ENCODE measurements around the gene CACNA1I.
A peak's percentile ranks its signal among the peaks of the same experiment; 100 is the strongest.

The CACNA1I gene

GRCh38 chr22:39569066-39569465, 1.5 kb upstream of the CACNA1I start:
- no peak for DNase-seq

DNA sequence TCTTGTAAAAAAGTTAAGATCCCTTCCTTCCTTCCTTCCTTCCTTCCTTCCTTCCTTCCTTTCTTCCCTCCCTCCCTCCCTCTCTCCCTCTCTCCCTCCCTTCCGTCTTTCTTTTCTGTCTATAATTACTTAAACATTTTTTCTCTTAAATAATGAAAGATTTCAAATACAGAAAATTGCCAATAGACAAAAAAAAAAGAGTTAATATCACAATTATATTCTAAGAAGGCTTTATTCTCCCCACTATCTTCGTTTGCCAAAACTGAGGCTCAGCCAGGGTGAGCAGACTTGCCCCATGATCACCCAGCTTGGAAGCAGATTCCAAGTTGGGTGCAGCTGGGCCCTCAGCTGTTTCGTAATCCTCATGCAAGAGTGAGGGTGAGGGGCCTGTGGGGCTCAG, 327 bp upstream of the CACNA1I start:
- no peak for DNase-seq

- no peak for DNase-seq
Observed at GRCh38 chr22:39571538-39571937, 985 bp downstream of the CACNA1I start.

DNA sequence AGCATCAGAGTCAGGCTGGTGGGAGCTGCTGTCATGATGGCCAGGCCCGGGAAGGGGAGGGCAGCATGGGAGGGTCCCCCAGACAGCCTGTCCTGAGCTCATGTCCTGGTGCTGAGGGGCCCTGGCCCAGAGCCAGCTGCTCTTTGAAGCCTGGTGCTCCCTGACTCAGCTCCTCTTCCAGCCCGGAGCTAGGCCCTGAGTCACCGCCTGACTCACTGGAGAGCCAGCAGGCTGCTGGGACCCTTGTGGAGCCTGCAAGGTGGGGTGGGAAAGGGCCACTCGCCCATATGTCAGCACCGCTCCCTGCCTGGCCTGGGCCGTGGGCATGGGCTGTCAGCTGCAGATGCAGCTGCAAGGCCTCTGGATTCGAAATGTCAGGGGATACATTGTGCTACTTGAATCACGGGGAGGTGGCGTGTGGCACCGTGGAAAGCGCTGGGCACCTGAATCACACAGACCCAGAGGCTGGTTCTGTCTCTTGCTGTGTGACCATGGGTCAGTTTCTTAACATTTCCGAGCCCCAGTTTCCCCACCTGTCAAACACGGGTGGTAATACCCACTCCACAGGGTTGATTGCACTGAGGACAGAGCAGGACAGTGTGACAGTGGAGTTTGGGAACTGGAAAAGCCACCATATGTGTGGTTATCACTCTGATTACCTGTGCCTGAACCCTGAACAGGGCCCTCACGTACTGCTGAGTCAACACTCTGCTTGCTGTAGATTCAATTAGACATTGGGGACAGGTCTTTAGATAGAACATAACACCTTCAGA, 4.4 kb downstream of the CACNA1I start:
- DNase-seq, result no peak

DNA sequence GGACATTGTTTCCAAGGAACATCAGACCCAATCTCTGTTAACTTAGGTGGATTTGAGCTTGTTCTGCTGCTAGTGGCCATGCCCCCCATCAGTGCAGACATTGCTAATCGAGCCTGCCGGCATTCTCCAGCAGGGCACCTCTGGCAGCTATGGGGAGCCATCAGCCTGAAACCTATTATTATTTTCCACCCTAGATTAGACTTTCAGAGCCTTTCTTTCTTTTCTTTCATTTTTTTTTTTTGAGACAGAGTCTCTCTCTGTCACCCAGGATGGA, 4.9 kb downstream of the CACNA1I start:
- DNase-seq, result no peak

GRCh38 chr22:39576027-39576426, 5.5 kb downstream of the CACNA1I start:
- DNase-seq, result no peak

GRCh38 chr22:39577366-39577765, 6.8 kb downstream of the CACNA1I start:
- DNase-seq, result no peak

GRCh38 chr22:39577900-39578299, 7.3 kb downstream of the CACNA1I start:
- no peak for DNase-seq

DNA sequence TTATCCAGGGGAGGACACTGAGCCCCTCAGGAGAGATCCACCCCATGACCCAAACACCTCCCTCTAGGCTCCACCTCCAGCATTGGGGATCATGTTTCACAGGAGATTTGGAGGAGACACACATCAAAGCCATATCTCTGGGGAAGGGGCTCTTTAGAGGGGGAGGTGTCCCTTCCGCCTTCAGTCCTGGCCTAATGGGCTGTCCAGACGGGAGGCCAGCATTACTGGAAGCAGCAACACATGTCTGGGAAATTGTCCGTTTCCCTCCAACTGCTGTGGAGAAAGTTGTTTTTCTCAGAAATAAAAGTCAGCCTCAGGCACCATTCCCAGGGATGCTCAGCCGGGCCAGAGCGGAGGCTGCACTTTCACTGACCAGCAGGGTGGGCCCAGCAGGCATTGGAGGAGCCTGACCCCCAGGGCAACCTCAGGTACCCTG, 9.5 kb downstream of the CACNA1I start:
- no peak for DNase-seq

DNA sequence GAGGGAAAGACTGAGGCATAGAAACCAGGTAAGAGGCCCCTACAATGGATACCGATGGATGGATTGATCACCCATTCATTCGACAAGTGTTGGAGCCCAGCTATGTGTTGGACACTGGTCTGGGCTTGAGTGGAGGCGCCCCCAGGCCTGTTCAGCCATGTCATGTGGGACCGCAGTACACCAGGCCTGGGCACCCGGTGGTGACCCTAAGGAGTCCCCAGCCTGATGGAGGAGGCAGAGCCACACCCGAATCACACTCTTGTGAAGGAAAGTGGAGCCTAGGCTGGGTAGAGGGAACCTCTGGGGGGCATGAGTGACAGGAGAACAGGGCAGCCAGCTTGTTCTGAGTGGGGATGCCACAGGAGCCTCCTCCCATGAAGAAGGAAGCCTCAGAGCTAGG, 10.2 kb downstream of the CACNA1I start:
- no peak for DNase-seq

DNA sequence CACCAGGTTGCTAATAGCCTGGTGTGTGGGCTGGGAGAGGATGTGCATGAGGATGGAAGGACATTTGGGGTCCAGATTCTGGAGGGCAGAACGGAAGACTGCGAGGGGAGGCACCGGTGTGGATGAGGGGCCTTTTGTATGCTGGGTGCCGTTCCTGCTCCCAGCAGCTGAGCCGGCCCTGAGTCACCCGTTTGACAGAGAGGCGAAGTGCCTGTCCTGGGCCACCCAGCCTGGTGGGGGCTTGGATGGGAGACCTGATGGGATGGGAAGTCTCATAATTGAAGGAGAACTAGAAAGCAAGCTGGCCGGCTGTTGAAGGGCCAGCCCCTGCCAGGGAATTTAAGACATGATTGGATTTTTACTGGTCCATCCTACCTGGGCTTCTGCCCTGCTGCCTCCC, 10.8 kb downstream of the CACNA1I start:
- DNase-seq, result no peak

DNA sequence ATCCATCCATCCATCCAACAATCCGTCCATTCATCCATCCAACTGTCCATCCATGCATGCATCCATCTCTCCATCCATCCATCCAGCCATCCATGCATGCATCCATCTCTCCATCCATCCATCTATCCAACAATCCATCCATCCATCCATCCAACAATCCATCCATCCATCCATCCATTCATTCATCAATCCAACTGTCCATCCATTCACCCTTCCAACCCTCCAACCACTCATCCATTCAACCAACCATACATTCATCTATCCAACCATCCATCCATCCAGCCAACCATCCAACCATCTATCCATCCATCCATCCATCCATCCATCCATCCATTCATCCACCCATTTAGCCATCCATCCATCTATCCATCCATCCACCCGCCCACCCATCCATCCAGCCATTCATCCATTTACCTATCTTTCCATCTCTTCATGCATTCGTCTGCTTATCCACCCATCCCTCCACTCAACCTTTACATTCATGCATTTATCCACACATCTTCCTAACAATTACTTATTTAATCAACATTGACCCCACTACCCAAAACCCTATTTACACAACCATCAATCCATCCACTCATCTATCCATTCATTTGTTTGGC, 12.6 kb downstream of the CACNA1I start:
- DNase-seq, result no peak

GRCh38 chr22:39589875-39590274, 19.3 kb downstream of the CACNA1I start:
- no peak for DNase-seq

GRCh38 chr22:39592081-39593065, 21.8 kb downstream of the CACNA1I start:
- DNase-seq, result no peak

DNA sequence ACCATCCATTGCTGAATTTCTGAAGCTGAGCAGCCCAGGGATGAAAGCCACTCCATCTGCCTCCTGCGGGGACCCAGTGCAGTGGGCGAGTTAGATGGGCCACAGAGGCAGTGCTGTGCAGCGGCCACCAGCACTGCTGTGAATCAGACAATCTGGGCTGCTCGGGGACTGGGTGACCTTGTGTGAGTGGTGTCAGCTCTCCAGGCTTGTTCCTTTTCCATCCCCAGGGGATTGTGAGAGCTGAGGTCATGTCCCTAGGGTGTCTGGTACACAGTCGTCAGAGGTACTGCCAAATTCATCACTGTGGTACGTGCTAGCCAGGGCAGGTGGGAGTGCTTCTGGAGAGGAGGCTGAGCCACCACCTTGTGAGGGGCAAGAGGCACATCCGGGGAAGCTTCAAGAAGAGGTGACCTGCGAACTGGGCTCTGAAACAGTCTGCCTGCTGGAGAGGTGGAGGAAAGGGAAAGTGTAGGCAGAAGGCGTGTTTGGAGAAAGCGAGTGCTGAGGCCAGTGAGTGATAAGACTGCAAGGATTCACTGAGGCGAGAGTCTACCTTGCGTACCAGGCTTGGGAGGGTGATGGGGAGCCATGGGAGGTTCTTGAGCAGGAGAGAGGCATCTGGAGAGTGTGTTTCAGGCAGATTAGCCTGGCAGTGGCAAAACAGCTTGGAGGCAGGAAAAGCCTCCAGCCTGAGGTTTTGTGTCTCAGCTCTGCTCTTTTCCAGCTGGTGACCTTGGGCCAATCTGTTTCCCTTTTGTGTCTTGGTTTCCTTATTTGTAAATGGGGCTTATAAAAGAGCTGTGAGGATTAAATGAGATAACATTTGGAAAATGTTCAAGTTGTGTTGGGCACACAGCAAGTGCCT, 22.7 kb downstream of the CACNA1I start:
- DNase-seq, result no peak

GRCh38 chr22:39593931-39594285, 23.4 kb downstream of the CACNA1I start:
- DNase-seq, result no peak

DNA sequence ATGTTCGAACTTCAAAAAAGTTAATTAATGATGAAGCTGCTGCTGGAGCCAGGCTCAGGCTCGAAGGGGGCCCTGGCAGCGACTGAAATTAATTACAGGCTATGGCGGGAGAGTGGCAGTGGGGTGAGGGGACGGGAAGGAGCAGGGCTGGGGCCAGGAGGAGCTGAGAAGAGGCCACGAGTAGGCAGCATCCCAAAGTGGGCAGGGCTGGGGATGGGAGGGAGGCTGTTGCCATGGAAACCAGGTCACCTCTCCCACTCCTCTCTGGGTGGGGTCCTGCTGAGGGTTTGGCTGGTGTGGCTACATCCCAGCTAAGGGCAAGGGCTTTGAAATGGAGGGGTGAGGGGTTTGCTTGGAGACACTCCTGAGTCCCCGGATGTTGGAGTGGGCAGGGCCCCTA, 23.9 kb downstream of the CACNA1I start:
- DNase-seq, result no peak

- no peak for DNase-seq
Observed at GRCh38 chr22:39595622-39596172, 25.1 kb downstream of the CACNA1I start.

- no peak for DNase-seq
Observed at GRCh38 chr22:39596601-39597000, 26.0 kb downstream of the CACNA1I start.

DNA sequence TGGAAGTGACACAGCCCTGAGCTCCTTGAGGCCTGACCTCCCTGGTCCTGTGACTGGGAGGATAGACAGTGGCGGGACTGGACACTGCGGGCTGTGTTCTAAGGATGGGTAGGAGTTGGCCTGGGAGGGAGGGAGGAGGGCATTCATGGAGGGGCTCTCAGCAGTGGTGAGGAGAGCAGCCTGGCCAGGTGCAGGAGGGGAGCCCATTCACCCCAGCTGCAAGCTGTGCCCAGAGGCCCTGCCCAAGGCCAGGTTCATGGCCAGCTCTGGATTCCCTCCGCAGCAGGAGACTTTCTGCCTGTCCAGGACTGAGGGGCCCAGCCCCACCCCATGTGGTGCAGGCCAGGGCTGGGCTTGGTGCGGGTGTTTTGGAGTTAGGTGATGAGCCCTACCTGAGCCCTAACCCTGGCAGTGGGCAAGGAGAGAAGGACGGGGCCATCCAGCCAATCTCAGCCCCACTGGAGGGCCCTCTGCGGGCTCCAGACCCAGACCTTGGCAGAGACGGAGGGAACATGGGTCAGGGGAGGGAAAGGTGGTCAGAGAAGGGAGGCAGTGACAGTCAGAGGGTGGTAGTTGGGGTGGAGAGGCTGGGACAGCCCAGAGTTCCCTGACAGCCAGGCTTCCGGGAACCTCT, 26.8 kb downstream of the CACNA1I start:
- no peak for DNase-seq

DNA sequence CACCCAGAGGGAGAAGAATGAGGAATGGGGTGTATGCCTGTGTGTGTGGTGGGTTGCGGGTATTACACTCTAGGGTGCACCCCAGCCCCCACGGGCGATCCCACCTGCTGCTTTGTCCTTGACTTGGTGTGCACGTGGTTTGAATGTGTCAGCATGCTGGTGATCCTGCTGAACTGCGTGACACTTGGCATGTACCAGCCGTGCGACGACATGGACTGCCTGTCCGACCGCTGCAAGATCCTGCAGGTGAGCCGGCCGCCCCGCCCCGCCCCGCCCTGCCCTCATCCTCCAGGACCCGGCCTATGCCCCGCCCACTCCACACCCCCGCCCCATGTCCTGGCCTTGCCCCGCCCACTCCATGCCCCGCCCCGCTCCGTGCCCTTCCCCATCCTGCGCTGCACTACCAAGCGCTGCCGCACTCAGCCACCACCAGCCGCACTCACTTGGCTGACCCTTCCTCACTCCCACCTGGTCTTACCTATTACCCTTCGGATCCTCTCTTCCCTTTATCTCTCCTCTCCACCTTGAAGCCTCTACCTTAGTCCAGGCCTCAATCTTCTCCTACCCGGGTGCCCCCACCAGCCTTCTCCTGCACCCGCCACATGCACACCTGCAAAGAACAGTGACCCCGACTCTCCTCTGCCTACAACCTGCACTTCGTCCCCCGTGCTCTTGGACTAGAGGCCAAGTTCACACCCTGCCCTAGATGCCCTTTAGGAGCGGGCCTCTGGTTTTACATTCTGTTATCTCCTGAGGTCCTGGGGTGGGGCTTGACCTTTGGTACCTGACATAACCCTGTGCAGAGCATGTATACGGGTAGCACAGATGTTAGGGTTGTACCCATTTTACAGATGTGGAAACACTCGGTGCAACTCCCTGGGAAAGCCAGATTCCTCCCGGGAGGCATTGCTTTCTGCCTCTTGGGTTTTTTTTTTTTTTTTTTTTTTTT, 27.7 kb downstream of the CACNA1I start:
- peak; percentile 68 to 80 for DNase-seq
